Nephron progenitor cell (in vitro differentiated cells): Measurements from ENCODE around the gene DUOX2.
A peak's percentile ranks its signal among the peaks of the same experiment; 100 is the strongest.

ENCODE experiments used
- DNase-seq: peaks from one replicate; pipeline ENCODE4 v3.0.0; 2021
- H3K27ac Mint-ChIP-seq: 2 replicates; pipeline ENCODE4 v1.8.0; 2021; ENCODE audit warnings: mild to moderate bottlenecking, moderate library complexity, mixed read lengths
- H3K27me3 Mint-ChIP-seq: 2 replicates; pipeline ENCODE4 v1.8.0; 2021; ENCODE audit warnings: mild to moderate bottlenecking, low read depth, mixed read lengths; ENCODE audit not compliant: poor library complexity
- H3K36me3 Mint-ChIP-seq: 2 replicates; pipeline ENCODE4 v1.8.0; 2021; ENCODE audit warnings: low read depth, mixed read lengths
- H3K4me1 Mint-ChIP-seq: 2 replicates; pipeline ENCODE4 v1.8.0; 2021; ENCODE audit warnings: mixed read lengths
- H3K4me3 Mint-ChIP-seq: 2 replicates; pipeline ENCODE4 v1.8.0; 2021; ENCODE audit warnings: mild to moderate bottlenecking, moderate library complexity, mixed read lengths
- H3K9me3 Mint-ChIP-seq: 2 replicates; pipeline ENCODE4 v1.8.0; 2021; ENCODE audit warnings: mild to moderate bottlenecking, moderate library complexity, mixed read lengths
- TF ChIP-seq, protein P1 (sequence below): fragments of 200-600 bp; sonication (generic); IDR thresholded peaks from 2 replicates; pipeline ENCODE4 v1.5.0; 2021; ENCODE audit warnings: antibody characterized with exemption

Gene DUOX2

DNA sequence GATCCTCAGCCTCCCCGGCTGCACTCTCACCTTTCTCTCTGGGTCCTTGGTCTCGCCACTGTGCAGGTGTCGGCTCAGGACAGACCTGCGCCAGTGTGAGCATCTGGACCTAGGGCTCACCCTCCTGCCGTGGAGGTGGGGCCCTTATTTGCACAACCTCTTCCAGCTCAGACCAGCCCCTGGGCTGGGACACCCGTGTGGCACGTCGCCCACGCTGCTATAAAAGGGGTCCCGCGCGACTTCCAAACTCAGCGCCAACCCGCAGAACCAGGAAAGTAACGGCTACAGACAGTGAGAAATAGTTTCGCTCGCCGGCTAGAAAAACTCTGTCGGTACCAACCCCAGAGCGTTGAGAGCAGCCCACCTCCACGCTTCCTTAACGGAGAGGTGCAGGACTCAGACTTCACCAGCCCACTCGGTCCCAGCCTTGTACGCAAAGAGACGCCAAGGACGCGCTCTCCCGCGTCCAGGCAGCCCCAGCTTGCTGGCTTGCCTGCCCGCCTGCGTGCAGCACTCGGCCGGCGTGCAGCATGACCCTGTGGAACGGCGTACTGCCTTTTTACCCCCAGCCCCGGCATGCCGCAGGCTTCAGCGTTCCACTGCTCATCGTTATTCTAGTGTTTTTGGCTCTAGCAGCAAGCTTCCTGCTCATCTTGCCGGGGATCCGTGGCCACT, at the start of gene DUOX2, which contains the start of gene DUOXA2:
Gene DUOX2 (minus strand): TSS at position 97 of the 675 bp plus-strand sequence. CDS start 761 bp downstream, outside the sequence.
Gene DUOXA2 (plus strand): TSS at position 251 of the 675 bp plus-strand sequence. CDS start 280 bp downstream, at position 531.
- peak; percentile 47 for DNase-seq
- H3K4me1 Mint-ChIP-seq: peaks cover 31% of the 10 kb centered on the region
- H3K9me3 Mint-ChIP-seq: peaks cover 3% of the 10 kb centered on the region
- H3K27ac Mint-ChIP-seq: no peak within 1 kb of the TSS
- TF ChIP-seq, protein P1, sequence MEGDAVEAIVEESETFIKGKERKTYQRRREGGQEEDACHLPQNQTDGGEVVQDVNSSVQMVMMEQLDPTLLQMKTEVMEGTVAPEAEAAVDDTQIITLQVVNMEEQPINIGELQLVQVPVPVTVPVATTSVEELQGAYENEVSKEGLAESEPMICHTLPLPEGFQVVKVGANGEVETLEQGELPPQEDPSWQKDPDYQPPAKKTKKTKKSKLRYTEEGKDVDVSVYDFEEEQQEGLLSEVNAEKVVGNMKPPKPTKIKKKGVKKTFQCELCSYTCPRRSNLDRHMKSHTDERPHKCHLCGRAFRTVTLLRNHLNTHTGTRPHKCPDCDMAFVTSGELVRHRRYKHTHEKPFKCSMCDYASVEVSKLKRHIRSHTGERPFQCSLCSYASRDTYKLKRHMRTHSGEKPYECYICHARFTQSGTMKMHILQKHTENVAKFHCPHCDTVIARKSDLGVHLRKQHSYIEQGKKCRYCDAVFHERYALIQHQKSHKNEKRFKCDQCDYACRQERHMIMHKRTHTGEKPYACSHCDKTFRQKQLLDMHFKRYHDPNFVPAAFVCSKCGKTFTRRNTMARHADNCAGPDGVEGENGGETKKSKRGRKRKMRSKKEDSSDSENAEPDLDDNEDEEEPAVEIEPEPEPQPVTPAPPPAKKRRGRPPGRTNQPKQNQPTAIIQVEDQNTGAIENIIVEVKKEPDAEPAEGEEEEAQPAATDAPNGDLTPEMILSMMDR: no peak
- peak within 1 kb of the TSS; percentile 67 for H3K4me3 Mint-ChIP-seq
- H3K36me3 Mint-ChIP-seq: no peaks in the 10 kb centered on the region
- peaks cover 95% of the 10 kb centered on the region for H3K27me3 Mint-ChIP-seq

DNA sequence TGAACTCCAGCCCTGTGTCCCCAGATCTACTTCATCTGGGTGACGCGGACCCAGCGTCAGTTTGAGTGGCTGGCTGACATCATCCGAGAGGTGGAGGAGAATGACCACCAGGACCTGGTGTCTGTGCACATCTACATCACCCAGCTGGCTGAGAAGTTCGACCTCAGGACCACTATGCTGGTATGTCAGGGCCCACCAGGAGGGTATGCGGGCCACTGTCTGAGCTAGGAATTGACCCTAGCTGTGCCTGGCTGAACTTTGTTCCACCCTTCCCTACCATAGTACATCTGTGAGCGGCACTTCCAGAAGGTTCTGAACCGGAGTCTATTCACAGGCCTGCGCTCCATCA, 49.5 kb upstream of the DUOX2 start:
- H3K4me1 Mint-ChIP-seq: peaks cover 43% of the 10 kb centered on the region
- peaks cover 4% of the 10 kb centered on the region for H3K27me3 Mint-ChIP-seq
- H3K36me3 Mint-ChIP-seq: no peaks in the 10 kb centered on the region
- no peak overlapping the region for H3K27ac Mint-ChIP-seq
- H3K4me3 Mint-ChIP-seq: no peak overlapping the region
- H3K9me3 Mint-ChIP-seq: no peaks in the 10 kb centered on the region
- DNase-seq: no peak
- TF ChIP-seq, protein P1: no peak

DNA sequence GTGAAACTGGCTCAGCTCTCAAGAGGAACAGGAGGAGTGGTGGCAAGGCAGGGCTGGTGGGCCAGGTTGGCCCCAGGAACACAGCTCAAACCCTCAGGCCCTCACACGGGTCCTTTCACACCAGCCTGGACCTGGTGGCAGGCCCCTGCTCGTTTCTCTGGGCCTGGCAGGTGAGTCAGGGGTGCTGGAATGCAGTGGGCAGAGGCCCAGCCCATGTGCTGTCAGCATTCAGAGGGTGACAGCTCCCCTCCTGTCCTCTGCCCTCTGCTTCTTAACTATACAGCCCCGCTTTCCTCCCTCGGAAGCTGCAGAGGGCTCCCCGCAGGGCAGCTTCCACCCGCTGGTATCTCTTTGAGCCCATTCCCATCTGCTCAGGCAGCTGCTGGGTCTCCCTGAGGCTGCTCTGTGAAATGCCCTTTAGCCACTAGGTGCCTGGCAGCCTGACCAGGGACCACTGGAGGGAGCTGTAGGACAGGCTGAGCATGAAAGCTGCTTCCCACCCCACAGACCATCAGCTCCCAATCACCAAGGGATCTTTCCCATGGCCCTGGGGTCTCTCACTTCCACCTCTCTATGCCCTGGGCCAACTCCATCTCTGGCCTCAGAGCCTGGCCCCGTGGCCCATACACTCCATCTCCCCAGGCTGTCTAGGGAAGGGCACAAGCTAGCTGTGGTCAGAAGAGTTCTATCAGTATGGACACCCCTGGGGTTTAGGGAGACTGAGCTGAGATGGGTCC, 49.0 kb upstream of the DUOX2 start:
- TF ChIP-seq, protein P1: peak; percentile 80
- Mint-ChIP-seq H3K9me3 (no peaks in the 10 kb centered on the region), H3K27me3 (peaks cover 4% of the 10 kb centered on the region), H3K4me1 (peaks cover 44% of the 10 kb centered on the region), H3K36me3 (no peaks in the 10 kb centered on the region), H3K4me3 (no peak overlapping the region), H3K27ac (no peak overlapping the region)
- peak; percentile 79 for DNase-seq

DNA sequence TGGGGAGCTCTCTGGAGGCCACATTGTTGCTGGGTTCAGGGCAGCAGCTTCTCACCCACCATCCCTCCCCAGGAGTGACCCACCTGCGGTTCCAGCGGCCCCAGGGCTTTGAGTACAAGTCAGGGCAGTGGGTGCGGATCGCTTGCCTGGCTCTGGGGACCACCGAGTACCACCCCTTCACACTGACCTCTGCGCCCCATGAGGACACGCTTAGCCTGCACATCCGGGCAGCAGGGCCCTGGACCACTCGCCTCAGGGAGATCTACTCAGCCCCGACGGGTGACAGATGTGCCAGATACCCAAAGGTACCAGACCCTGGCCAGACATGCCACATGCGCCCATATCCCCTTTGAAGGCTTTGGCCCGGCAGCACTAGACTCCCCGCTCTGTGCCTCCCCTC, 47.7 kb upstream of the DUOX2 start:
- Mint-ChIP-seq H3K27ac (peak overlapping the region; percentile 20), H3K36me3 (no peaks in the 10 kb centered on the region)

DNA sequence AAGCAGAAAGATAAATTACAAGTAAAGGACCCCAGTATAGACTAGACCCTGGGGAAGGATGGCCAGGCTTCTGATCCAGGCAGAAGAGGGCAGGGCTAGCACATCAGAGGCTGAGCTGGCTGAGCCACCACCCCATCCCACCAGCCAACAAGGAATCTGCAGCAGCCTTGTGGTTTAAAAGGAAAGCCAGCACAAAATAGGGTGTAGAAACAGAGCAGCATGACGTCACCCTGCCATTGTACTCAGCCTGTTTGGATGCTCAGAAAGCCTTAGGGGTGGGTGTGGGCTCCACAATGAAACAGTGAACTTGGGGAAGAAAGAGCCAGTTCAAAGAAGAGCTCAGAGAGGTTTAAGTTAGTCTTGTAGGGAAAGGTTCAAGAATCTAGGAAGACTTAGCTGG, 44.0 kb upstream of the DUOX2 start:
- TF ChIP-seq, protein P1: no peak
- Mint-ChIP-seq H3K27me3 (peaks cover 12% of the 10 kb centered on the region), H3K4me1 (peaks cover 28% of the 10 kb centered on the region), H3K4me3 (no peak overlapping the region), H3K36me3 (no peaks in the 10 kb centered on the region), H3K27ac (no peak overlapping the region), H3K9me3 (no peaks in the 10 kb centered on the region)
- no peak for DNase-seq

More for the DNA sequence above, 47.7 kb upstream of the DUOX2 start:
- DNase-seq: no peak
- peaks cover 4% of the 10 kb centered on the region for H3K27me3 Mint-ChIP-seq
- no peaks in the 10 kb centered on the region for H3K9me3 Mint-ChIP-seq
- no peak overlapping the region for H3K4me3 Mint-ChIP-seq
- TF ChIP-seq, protein P1: no peak
- peaks cover 51% of the 10 kb centered on the region for H3K4me1 Mint-ChIP-seq
